SK-N-SH (cell line): ENCODE measurements around the gene ACAD11. TPM values are rescaled to one million over a fixed set of nuclear protein-coding genes. Genes with fewer than 3 reads are reported as not detected.

Source experiments
- CTCF ChIA-PET: fragments of 300-600, 350-600 bp; formaldehyde crosslinking; extraction: SDS; loops from one replicate; lab custom pipeline; 2021; lab: Yijun Ruan, JAX
- POLR2A ChIA-PET: fragments of 350-600 bp; sonication (Branson Sonifier 250); formaldehyde crosslinking; extraction: SDS; loops from one replicate; lab custom pipeline; 2020; ENCODE audit warnings: antibody characterized with exemption, inconsistent platforms; lab: Yijun Ruan, JAX
- DNase-seq: peaks from one replicate; pipeline ENCODE4 v3.0.0; 2012
- H2AFZ ChIP-seq: fragments of 200-600 bp; sonication (generic); 2 replicates; pipeline ENCODE4 v1.8.1; 2016; ENCODE audit warnings: antibody characterized with exemption, mild to moderate bottlenecking, low read depth
- H3F3A ChIP-seq: fragments of 200-600 bp; sonication (generic); replicated peaks from 2 replicates; pipeline ENCODE3; 2016; ENCODE audit warnings: antibody characterized with exemption, mild to moderate bottlenecking; ENCODE audit not compliant: insufficient read depth
- H3K27ac ChIP-seq, 2 experiments: fragments of 200-500 bp in 1 of 2; fragments of 200-600 bp in 1 of 2; sonication (Bioruptor generic) in 1 of 2; sonication (generic), shearing (Covaris generic) in 1 of 2; 2 replicates each; pipeline versions ENCODE4 v1.5.1 to v1.6.1; 2014 to 2016; ENCODE audit warnings: low read depth in 2 of 2, inconsistent platforms in 1 of 2, low read length in 1 of 2, mild to moderate bottlenecking in 1 of 2, mixed read lengths in 1 of 2
- H3K27me3 ChIP-seq: fragments of 200-600 bp; sonication (generic), shearing (Covaris generic); 2 replicates; pipeline ENCODE4 v1.6.1; 2016; ENCODE audit warnings: mixed run types; ENCODE audit not compliant: insufficient read depth
- H3K36me3 ChIP-seq, 2 experiments: fragments of 200-500 bp in 1 of 2; fragments of 200-600 bp in 1 of 2; sonication (Bioruptor generic) in 1 of 2; sonication (generic) in 1 of 2; replicated peaks in 1 of 2; 2 replicates each; pipeline versions ENCODE3 to v1.5.1; 2014 to 2016; ENCODE audit warnings: low read length in 1 of 2, mild to moderate bottlenecking in 1 of 2; ENCODE audit not compliant: insufficient read depth in 2 of 2, control insufficient read depth in 1 of 2
- H3K4me1 ChIP-seq, 2 experiments: fragments of 200-500 bp in 1 of 2; fragments of 200-600 bp in 1 of 2; sonication (Bioruptor generic) in 1 of 2; sonication (generic), shearing (Covaris generic) in 1 of 2; 2 replicates each; pipeline versions ENCODE4 v1.5.1 to v1.6.1; 2014 to 2016; ENCODE audit warnings: low read depth in 1 of 2, low read length in 1 of 2, mixed run types in 1 of 2; ENCODE audit not compliant: insufficient read depth in 2 of 2, control insufficient read depth in 1 of 2
- H3K4me2 ChIP-seq: fragments of 200-600 bp; sonication (generic), shearing (Covaris generic); 2 replicates; pipeline ENCODE4 v1.6.1; 2017; ENCODE audit warnings: mixed run types
- H3K4me3 ChIP-seq, 2 experiments: fragments of 200-500 bp in 1 of 2; fragments of 200-600 bp in 1 of 2; sonication (Bioruptor generic) in 1 of 2; sonication (generic), shearing (Covaris generic) in 1 of 2; 2 replicates each; pipeline versions ENCODE4 v1.5.1 to v1.8.1; 2014 to 2016; ENCODE audit warnings: low read depth in 2 of 2, inconsistent platforms in 1 of 2, low read length in 1 of 2, mild to moderate bottlenecking in 1 of 2, mixed read lengths in 1 of 2, moderate library complexity in 1 of 2
- H3K79me2 ChIP-seq: fragments of 200-600 bp; sonication (generic); 2 replicates; pipeline ENCODE4 v1.8.1; 2017; ENCODE audit warnings: mild to moderate bottlenecking; ENCODE audit not compliant: insufficient read depth
- H3K9ac ChIP-seq: fragments of 200-600 bp; sonication (generic); 2 replicates; pipeline ENCODE4 v1.6.1; 2017; ENCODE audit warnings: mixed run types
- H3K9me2 ChIP-seq: fragments of 200-600 bp; sonication (generic); 2 replicates; pipeline ENCODE4 v1.6.1; 2017; ENCODE audit warnings: mixed run types
- H3K9me3 ChIP-seq: fragments of 200-600 bp; sonication (generic); 2 replicates; pipeline ENCODE4 v1.6.1; 2017; ENCODE audit warnings: mixed run types, mild to moderate bottlenecking, moderate library complexity
- H4K20me1 ChIP-seq: fragments of 200-600 bp; sonication (generic); 2 replicates; pipeline ENCODE4 v1.6.1; 2017; ENCODE audit warnings: mild to moderate bottlenecking, mixed run types; ENCODE audit not compliant: insufficient read depth
- CTCF ChIP-seq: fragments of 200-600 bp; sonication (generic); IDR thresholded peaks from 2 replicates; pipeline ENCODE4 v1.6.1; 2017; ENCODE audit warnings: antibody characterized with exemption, mild to moderate bottlenecking, moderate library complexity
- ELF1 ChIP-seq: IDR thresholded peaks from 2 replicates; pipeline ENCODE4 v1.4.0; 2012
- EP300 ChIP-seq, 2 experiments: IDR thresholded peaks; 2 replicates each; pipeline versions ENCODE4 v1.4.0 to v1.6.1; 2012; ENCODE audit warnings: borderline replicate concordance in 1 of 2, low read depth in 1 of 2, low read length in 1 of 2
- FOSL2 ChIP-seq: IDR thresholded peaks from 2 replicates; pipeline ENCODE4 v1.4.0; 2012; ENCODE audit warnings: low read depth, mild to moderate bottlenecking, moderate library complexity, borderline replicate concordance
- FOXJ3 ChIP-seq: sonication (generic); formaldehyde crosslinking; IDR thresholded peaks from 2 replicates; pipeline ENCODE4 v1.5.1; 2020; ENCODE audit warnings: mild to moderate bottlenecking, missing genetic modification reagents
- FOXM1 ChIP-seq: IDR thresholded peaks from 2 replicates; pipeline ENCODE4 v1.4.0; 2012; ENCODE audit warnings: low read depth, mild to moderate bottlenecking
- GATA2 ChIP-seq: sonication (generic); formaldehyde crosslinking; IDR thresholded peaks from 2 replicates; pipeline ENCODE4 v1.5.0; 2020; ENCODE audit warnings: mild to moderate bottlenecking, missing genetic modification reagents
- POLR2AphosphoS5 ChIP-seq: IDR thresholded peaks from 2 replicates; pipeline ENCODE4 v1.6.1; 2012; ENCODE audit warnings: low read depth, low read length
- REST ChIP-seq: IDR thresholded peaks from 2 replicates; pipeline ENCODE4 v1.6.1; 2012; ENCODE audit warnings: mild to moderate bottlenecking, low read depth, low read length, moderate library complexity
- RFX5 ChIP-seq: IDR thresholded peaks from 2 replicates; pipeline ENCODE4 v1.6.1; 2012; ENCODE audit warnings: mild to moderate bottlenecking, improper control_type of control experiment, low read length
- RXRA ChIP-seq: IDR thresholded peaks from 2 replicates; pipeline ENCODE4 v1.4.0; 2012; ENCODE audit warnings: low read depth, mild to moderate bottlenecking, borderline replicate concordance
- SIN3A ChIP-seq: IDR thresholded peaks from 2 replicates; pipeline ENCODE4 v1.6.1; 2012; ENCODE audit warnings: low read depth, mild to moderate bottlenecking, low read length, moderate library complexity, borderline replicate concordance
- TAF1 ChIP-seq: IDR thresholded peaks from 2 replicates; pipeline ENCODE4 v1.6.1; 2012; ENCODE audit warnings: low read depth, mild to moderate bottlenecking, low read length, moderate library complexity, borderline replicate concordance
- YY1 ChIP-seq: IDR thresholded peaks from 2 replicates; pipeline ENCODE4 v1.4.0; 2012; ENCODE audit warnings: low read depth, mild to moderate bottlenecking
- WGBS: methylation state at CpG from one replicate; pipeline ENCODE4 v1.1.6; 2017; ENCODE audit warnings: low lambda C conversion rate; 5-methylcytosine and 5-hydroxymethylcytosine counted together
- polyA plus RNA-seq, 3 experiments: library from polyadenylated mRNA; depleted of rRNA; stranded (reverse); fragments of >200 nt; gene quantifications; 2 replicates each; pipeline ENCODE4 v1.2.3, GENCODE V29; 2012
- TF ChIP-seq, protein P1 (sequence below): fragments of 150-350 bp; IDR thresholded peaks from 2 replicates; pipeline ENCODE4 v1.6.1; 2017; ENCODE audit warnings: antibody characterized with exemption, low read length, low read depth, borderline replicate concordance
- TF ChIP-seq, protein P2 (sequence below): IDR thresholded peaks from 2 replicates; pipeline ENCODE4 v1.4.0; 2012; ENCODE audit warnings: low read depth
- TF ChIP-seq, protein P3 (sequence below): IDR thresholded peaks from 2 replicates; pipeline ENCODE4 v1.4.0; 2012; ENCODE audit warnings: low read depth, borderline replicate concordance
- TF ChIP-seq, protein P4 (sequence below): IDR thresholded peaks from 2 replicates; pipeline ENCODE4; 2012

The ACAD11 gene
- polyA plus RNA-seq, 1 of the 3 experiments (the other 2 are of a cell fraction): 16.3 TPM

GRCh38 chr3:132535575-132536441 is 123.8 kb downstream of the ACAD11 start (continued):
- peak; percentile 29; the same call in 1 of the 2 replicates for TF ChIP-seq SIN3A
- no peak for TF ChIP-seq FOXM1
- TF ChIP-seq GATA2 (CRISPR knock-in tag): no peak
- TF ChIP-seq RFX5: no peak
- no peak for TF ChIP-seq RXRA
- TF ChIP-seq, protein P1, sequence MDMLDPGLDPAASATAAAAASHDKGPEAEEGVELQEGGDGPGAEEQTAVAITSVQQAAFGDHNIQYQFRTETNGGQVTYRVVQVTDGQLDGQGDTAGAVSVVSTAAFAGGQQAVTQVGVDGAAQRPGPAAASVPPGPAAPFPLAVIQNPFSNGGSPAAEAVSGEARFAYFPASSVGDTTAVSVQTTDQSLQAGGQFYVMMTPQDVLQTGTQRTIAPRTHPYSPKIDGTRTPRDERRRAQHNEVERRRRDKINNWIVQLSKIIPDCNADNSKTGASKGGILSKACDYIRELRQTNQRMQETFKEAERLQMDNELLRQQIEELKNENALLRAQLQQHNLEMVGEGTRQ: no peak
- TF ChIP-seq CTCF: peak; percentile 74
- no peak for TF ChIP-seq FOXJ3 (CRISPR knock-in tag)
- no peak for TF ChIP-seq POLR2AphosphoS5

DNA sequence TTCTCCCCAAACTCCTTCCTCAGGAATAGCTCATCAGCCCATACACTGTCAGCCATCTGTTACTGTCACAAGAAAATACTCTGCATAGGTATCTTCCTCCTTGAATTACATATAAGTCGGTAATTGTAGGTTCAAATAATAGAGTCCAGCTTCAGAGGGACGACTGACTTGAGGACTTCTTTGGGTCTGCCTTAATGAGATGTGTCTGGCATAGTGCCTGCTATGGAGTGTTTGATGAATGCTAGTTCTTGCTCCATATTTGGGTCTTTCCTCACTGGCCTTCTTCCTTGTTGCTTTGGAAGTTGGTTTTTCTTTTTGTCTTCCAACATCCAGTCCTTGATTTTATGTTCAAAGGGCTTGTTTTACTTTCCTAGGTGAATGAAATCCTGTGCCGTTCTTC is 129.0 kb downstream of the ACAD11 start:
- no peaks in the 10 kb centered on the region for H3K4me1 ChIP-seq
- no peaks in the 10 kb centered on the region for H3K9me3 ChIP-seq
- no peaks in the 10 kb centered on the region for H3K27me3 ChIP-seq
- ChIA-PET POLR2A (no interaction called here), CTCF (interaction anchor here (0.9 kb wide), 1 partner anchor 112 kb away, joined by 5 read pairs; no protein-coding TSS in a partner anchor)
- no peak overlapping the region for H3K9ac ChIP-seq
- no peak overlapping the region for H3K4me2 ChIP-seq
- no peak overlapping the region for H2AFZ ChIP-seq
- no peak overlapping the region for H3K27ac ChIP-seq
- peaks cover 65 to 67% of the 10 kb centered on the region in 2 experiments for H3K36me3 ChIP-seq
- H3K4me3 ChIP-seq: no peak overlapping the region
- WGBS: 93% methylated on average over 3 of the region's 3 CpGs
- peaks cover 9% of the 10 kb centered on the region for H3F3A ChIP-seq
- DNase-seq: no peak
- H3K79me2 ChIP-seq: 0 out of 2 replicates have a peak, but pooled peaks cover 4% of the 10 kb centered on the region
- no peaks in the 10 kb centered on the region for H3K9me2 ChIP-seq
- no peaks in the 10 kb centered on the region for H4K20me1 ChIP-seq
- TF ChIP-seq TAF1: no peak
- TF ChIP-seq REST: no peak
- no peak for TF ChIP-seq EP300 (IDR thresholded peaks at IDR 0.05; ENCODE audit: borderline replicate concordance in 1 of 2, low read depth in 1 of 2, low read length in 1 of 2)
- no peak for TF ChIP-seq ELF1
- TF ChIP-seq, protein P2, sequence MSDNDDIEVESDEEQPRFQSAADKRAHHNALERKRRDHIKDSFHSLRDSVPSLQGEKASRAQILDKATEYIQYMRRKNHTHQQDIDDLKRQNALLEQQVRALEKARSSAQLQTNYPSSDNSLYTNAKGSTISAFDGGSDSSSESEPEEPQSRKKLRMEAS: no peak
- no peak for TF ChIP-seq YY1
- TF ChIP-seq, protein P3, sequence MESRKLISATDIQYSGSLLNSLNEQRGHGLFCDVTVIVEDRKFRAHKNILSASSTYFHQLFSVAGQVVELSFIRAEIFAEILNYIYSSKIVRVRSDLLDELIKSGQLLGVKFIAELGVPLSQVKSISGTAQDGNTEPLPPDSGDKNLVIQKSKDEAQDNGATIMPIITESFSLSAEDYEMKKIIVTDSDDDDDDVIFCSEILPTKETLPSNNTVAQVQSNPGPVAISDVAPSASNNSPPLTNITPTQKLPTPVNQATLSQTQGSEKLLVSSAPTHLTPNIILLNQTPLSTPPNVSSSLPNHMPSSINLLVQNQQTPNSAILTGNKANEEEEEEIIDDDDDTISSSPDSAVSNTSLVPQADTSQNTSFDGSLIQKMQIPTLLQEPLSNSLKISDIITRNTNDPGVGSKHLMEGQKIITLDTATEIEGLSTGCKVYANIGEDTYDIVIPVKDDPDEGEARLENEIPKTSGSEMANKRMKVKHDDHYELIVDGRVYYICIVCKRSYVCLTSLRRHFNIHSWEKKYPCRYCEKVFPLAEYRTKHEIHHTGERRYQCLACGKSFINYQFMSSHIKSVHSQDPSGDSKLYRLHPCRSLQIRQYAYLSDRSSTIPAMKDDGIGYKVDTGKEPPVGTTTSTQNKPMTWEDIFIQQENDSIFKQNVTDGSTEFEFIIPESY: no peak
- TF ChIP-seq FOSL2: no peak
- TF ChIP-seq, protein P1: no peak
- no peak for TF ChIP-seq RFX5
- TF ChIP-seq, protein P4, sequence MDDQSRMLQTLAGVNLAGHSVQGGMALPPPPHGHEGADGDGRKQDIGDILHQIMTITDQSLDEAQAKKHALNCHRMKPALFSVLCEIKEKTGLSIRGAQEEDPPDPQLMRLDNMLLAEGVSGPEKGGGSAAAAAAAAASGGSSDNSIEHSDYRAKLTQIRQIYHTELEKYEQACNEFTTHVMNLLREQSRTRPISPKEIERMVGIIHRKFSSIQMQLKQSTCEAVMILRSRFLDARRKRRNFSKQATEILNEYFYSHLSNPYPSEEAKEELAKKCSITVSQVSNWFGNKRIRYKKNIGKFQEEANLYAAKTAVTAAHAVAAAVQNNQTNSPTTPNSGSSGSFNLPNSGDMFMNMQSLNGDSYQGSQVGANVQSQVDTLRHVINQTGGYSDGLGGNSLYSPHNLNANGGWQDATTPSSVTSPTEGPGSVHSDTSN: no peak
